ENCODE measurements around the gene GTSF1L. TPM values are rescaled to one million over a fixed set of nuclear protein-coding genes. Genes with fewer than 3 reads are reported as not detected.

Gene GTSF1L
- total RNA-seq, 1 experiment from 2014 or later, result not detected

- H3K9ac ChIP-seq (ENCODE audit: extremely low read depth, insufficient read length, low read length), result no peak overlapping the region
- no peak overlapping the region for H3K56ac ChIP-seq (ENCODE audit: insufficient read length, low read depth, low read length)
- no peaks in the 10 kb centered on the region for H3K79me1 ChIP-seq (ENCODE audit: insufficient read depth, low read depth, low read length, poor library complexity, severe bottlenecking)
- H4K5ac ChIP-seq (ENCODE audit: insufficient read length, low read depth, low read length), result no peak overlapping the region
- H3K18ac ChIP-seq (ENCODE audit: insufficient read length, low read depth, low read length), result no peak overlapping the region
- H3K14ac ChIP-seq (ENCODE audit: insufficient read depth, low read length), result no peak overlapping the region
- H2BK120ac ChIP-seq (ENCODE audit: low read depth, low read length, poor library complexity, severe bottlenecking), result no peak overlapping the region
- no peak overlapping the region for H3K4ac ChIP-seq (ENCODE audit: low read depth, low read length)
- DNase-seq, result no peak
- no peaks in the 10 kb centered on the region for H3K4me1 ChIP-seq (ENCODE audit: insufficient read depth, low read length)
- H4K91ac ChIP-seq (ENCODE audit: insufficient read length, low read depth, low read length), result no peak overlapping the region
- Mint-ChIP-seq H3K36me3 (ENCODE audit: insufficient read depth in 1 of 3, low read depth in 3 of 3) (no peaks in the 10 kb centered on the region), H3K9me3 (peaks cover 0 to 4% of the 10 kb centered on the region in 2 experiments; a peak in 1 of 5 replicates), H3K27me3 (ENCODE audit: low read depth) (peaks cover 2% of the 10 kb centered on the region; the same call in 1 of the 2 replicates), H3K4me1 (peaks cover 0 to 2% of the 10 kb centered on the region in 2 experiments; a peak in 1 of 4 replicates), H3K4me3 (no peak overlapping the region), H3K27ac (no peak overlapping the region; a peak in 1 of 7 replicates)
- H3K79me2 ChIP-seq (ENCODE audit: insufficient read depth, low read length), result no peaks in the 10 kb centered on the region; the same call in 1 of the 2 replicates
- no peak overlapping the region for H2BK15ac ChIP-seq (ENCODE audit: low read depth, low read length)
- no peak overlapping the region for H3K4me2 ChIP-seq (ENCODE audit: insufficient read depth, insufficient read length, low read length)
- H3K9me3 ChIP-seq (ENCODE audit: control insufficient read depth, low read depth, low read length), result no peaks in the 10 kb centered on the region
- no peak for TF ChIP-seq CTCF (conservative IDR thresholded peaks at IDR 0.05)
- no peak overlapping the region for H3K23ac ChIP-seq (ENCODE audit: insufficient read length, low read depth, low read length)
- no peak overlapping the region for H3K27ac ChIP-seq (ENCODE audit: insufficient read length, low read depth, low read length)
- WGBS (ENCODE audit: extremely low coverage, insufficient read length, low lambda C conversion rate), result no CpG with 5 or more reads among the region's 9 CpGs
- H2AFZ ChIP-seq (ENCODE audit: low read length), result no peak overlapping the region
- no peak overlapping the region for H2AK5ac ChIP-seq (ENCODE audit: insufficient read length, low read length)
- H3K23me2 ChIP-seq (ENCODE audit: insufficient read length, low read depth, low read length, poor library complexity, severe bottlenecking), result no peaks in the 10 kb centered on the region
- H3K27me3 ChIP-seq (ENCODE audit: insufficient read depth, low read length), result no peaks in the 10 kb centered on the region
- no peak overlapping the region for H3T11ph ChIP-seq (ENCODE audit: low read length)
- no peak overlapping the region for H4K8ac ChIP-seq (replicated peaks; ENCODE audit: insufficient read length, low read depth, low read length)
- H2BK5ac ChIP-seq (ENCODE audit: insufficient read length, low read length), result no peak overlapping the region
- no peaks in the 10 kb centered on the region for H4K20me1 ChIP-seq (ENCODE audit: control insufficient read depth, insufficient read depth, insufficient read length)
- H2BK20ac ChIP-seq (ENCODE audit: low read depth, low read length, poor library complexity, severe bottlenecking), result no peak overlapping the region
- H2BK12ac ChIP-seq (ENCODE audit: insufficient read length, low read depth, low read length), result no peak overlapping the region
Measured at GRCh38 chr20:43771503-43772190, 44.8 kb upstream of the GTSF1L start.
